ENCODE results near the gene CADPS.

The CADPS gene

GRCh38 chr3:62625268-62625667 lies 249.9 kb downstream of the CADPS start:
- no peak for DNase-seq

DNA sequence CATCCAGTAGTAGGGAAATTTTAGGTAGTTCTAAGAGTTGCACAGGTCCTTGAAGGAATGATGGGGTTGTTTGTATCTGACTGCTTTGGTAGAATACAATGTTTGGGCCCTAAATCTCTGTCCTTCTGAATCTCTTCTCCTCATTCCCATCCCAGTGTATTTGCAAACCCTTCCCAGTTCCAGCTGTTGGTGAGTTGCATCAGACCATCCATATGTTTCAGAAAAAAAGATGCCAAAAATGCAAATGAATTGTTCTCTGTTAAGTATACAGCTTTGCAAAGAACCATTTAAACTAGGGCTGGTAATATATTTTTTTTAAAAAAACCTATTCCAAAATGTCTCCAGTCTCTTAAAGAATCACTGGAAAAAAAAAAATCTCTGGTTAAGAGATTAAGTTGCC lies 251.0 kb downstream of the CADPS start:
- no peak for DNase-seq

- peak in 1 of 2 donors; percentile 8 for DNase-seq
Measured at GRCh38 chr3:62622553-62623174, 252.6 kb downstream of the CADPS start.

- no peak for DNase-seq
Measured at GRCh38 chr3:62621925-62622324, 253.3 kb downstream of the CADPS start.

GRCh38 chr3:62621176-62621575 lies 254.0 kb downstream of the CADPS start:
- DNase-seq = no peak

- no peak for DNase-seq
Measured at GRCh38 chr3:62615258-62615849, 259.9 kb downstream of the CADPS start.

- no peak for DNase-seq
Measured at GRCh38 chr3:62614527-62614926, 260.7 kb downstream of the CADPS start.

- DNase-seq = no peak
Measured at GRCh38 chr3:62611541-62612240, 263.5 kb downstream of the CADPS start.

DNA sequence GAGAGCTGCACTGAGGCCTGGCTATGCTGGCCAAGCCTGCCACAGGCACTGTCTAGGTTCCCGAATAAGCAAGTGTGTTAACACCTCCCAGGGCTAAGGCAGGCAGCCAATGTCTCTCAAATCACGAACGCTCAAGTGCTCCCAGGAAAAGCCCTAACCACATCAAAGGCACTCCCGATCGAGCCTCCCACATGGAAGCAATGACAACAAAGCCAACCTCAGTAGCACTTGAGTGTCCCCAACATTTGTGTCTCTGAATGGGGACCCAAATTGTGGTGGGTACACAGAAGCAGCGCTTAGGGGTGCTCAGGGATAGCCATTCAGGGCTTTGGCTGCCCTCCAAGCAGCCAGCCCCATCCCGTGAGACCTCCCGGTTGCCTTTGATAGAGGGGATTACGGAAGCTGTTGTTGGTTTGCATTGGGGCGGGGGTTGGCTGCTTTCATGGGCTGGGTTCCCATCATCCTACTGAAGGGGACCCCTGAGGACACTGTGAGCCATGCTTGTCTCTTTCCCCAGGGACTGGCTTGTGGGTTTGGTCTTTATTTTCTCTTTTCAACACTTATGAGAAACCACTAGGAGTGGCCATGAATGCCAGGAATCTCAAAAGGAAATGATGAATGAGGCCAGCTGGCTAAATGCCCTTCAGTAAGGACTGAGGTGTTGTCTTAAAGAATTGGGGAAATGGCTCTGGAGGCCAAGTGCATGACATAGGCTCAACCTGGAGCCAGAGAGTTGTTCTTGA lies 267.8 kb downstream of the CADPS start:
- DNase-seq = no peak

DNA sequence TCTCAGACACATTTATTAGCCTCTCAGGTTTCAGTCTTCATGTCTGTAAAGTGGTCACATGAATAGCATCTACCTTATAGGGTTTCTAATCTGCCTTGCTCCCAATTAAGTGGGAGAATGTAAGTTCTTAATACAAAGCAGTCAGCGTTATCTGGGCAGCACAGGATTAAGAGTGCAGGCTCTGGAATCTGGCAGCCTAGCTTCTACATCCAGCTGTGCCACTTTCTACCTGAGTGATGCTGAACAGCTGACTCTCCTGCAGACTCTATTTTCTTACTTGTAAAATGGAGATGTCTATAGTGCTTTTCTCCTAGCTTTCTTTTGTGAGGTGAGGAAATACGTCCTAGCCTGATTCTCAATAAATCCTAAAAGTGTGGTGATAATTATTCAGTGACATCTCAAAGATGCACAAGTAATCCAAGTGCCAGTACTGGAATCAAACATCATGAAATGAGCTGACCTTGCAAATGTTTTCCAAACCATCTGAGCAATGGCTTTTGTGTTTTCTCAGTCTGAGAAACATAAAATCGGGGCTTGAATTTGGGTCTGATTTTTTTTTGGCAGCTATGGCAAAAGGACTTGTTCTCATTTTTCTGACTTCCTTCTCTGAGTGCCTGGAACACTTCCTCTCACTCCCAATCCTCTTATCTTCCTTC lies 269.7 kb downstream of the CADPS start:
- DNase-seq = no peak

- no peak for DNase-seq
Measured at GRCh38 chr3:62604751-62605351, 270.4 kb downstream of the CADPS start.

- no peak for DNase-seq
Measured at GRCh38 chr3:62604298-62604697, 270.9 kb downstream of the CADPS start.

- DNase-seq = no peak
Measured at GRCh38 chr3:62602987-62603386, 272.2 kb downstream of the CADPS start.

- no peak for DNase-seq
Measured at GRCh38 chr3:62602129-62602770, 273.0 kb downstream of the CADPS start.

DNA sequence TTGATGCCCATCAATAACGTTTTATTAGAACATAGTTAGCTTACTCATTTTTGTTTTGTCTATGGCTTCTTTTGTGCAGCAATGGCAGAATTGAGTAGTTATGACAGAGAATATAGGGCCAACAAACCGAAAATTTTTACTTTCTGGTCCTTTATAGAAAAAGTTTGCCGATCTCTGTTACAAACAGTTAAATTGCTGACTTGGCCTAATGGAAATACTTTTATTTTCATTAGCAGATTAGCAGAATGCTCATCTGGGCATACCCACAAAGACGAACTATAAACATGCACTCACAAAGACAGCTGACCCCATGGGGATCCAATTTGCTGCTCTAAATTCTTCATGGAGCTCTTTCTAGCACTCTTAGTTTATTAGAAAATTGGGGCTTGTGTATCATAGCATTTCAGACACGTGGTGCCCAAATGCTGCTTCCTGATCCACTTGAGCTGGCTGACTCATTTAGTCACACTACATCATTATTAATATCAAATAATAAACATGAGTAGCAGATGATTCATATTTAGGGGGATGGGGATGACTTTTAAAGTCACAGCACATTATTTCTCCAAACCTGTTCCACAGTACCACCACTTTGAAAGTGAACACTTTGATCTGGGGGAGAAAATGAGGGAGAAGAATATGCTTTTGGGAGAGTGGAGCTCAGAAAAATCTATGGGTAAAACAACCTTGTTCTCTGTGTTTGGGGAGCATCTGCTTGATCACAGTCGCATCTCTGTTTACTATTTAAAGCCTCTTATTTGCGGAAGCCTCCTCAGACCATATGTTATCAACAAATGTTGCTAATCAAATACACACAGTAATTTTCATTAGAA lies 273.8 kb downstream of the CADPS start:
- no peak for DNase-seq

GRCh38 chr3:62600033-62600432 lies 275.2 kb downstream of the CADPS start:
- DNase-seq = no peak

DNA sequence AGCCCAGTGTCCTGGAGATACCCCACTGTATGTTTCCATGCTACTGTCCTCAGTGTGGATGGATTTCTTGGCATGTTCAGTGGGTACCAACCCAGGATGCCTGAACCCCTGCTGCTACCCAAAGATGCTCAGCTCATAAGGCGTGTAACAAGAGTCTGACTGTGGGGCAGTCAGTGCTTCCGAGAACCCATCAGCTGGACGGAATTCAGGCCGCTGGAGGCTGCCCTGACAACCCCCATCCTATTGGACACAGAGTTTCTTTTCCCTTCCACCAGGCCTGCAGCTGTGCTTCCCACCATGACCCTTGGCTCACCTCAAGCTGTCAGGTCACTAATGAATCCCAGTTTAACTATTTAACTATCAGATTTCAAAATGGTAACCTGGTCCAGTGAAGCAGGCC lies 277.7 kb downstream of the CADPS start:
- no peak for DNase-seq

DNA sequence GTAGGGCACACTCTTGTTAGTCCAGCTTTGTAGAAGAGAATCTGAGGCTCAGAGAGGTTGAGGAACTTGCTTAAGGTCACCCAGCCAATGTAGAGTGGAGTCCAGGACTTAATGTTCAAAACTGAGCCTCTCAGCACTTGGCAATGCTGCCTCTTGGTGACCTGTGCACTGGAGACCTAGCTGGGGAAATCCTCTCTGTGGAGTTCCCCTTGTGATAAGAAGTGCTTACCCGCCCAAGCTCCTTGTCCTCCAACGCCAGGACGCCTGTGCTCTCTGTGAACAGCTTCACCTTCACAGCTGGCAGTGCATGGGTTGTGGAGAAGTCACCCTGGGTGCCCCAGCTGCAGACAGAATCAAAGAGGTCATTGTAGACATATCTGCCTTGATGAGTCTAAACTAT lies 282.8 kb downstream of the CADPS start:
- DNase-seq = no peak

GRCh38 chr3:62589078-62589477 lies 286.1 kb downstream of the CADPS start:
- DNase-seq = no peak

DNA sequence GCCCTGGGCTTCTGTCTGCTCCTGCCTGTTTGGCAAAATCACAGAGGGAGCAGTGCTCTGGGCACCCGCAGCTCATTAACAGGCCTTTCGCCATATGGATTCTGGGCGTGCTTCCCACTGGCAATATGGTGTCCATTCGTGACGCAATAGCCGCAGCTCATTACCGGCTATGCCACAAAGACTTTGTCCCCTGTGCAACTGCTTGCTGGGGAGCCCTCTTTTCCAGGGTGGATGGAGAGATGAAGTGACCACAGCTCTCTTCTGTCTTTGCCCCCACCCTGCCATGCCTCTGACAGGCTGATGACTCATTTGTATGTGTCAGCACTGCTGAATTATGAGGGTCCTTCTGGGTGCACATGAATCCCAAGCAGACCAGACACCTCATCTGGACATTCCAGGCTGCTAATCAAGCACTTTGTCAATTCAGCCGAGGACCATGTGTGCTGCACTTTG lies 287.6 kb downstream of the CADPS start:
- no peak for DNase-seq

GRCh38 chr3:62587169-62587568 lies 288.0 kb downstream of the CADPS start:
- DNase-seq = no peak

Data from CD4-positive, alpha-beta T cell treated with Interleukin-1 beta for 1 hour (primary cell).